ENCODE results near the gene ARHGEF40. TPM values are rescaled to one million over a fixed set of nuclear protein-coding genes. Genes with fewer than 3 reads are reported as not detected.

ARHGEF40 gene
- total and polyA plus RNA-seq, 2 donors (not counting 1 experiment from before 2014, with no cell fraction given): 1.0 to 1.7 TPM

DNA sequence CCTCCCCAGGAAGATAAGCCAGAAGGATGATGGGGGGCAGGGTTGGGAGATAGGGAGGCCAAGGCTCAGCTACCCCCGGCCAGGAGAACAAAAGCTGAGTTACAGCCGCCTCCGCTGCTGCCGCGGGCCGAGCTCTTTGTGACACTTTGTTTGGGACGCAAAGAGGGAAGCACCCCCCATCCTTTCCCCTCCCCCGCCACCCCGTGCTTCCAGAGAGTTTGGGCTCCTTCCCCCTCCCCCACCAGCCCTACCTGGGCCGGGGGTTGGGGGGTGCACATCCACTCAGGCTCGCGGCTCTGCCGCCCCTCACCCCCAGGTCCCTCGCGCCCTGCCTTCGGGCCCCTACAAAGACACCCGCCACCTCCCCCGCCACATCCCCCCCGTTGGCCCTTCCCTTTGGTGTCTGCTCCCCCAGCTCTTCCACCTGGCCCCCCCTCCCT, 27.6 kb downstream of the ARHGEF40 start:
- ChIA-PET POLR2A (interaction anchor here (0.6 to 1.8 kb wide), 3 partner anchors 10 to 109 kb away, joined by 3 to 10 read pairs (median 4); no protein-coding TSS in a partner anchor), CTCF (interaction anchor here (1.0 to 7.5 kb wide), 9 partner anchors 6 to 82 kb away, joined by 3 to 171 read pairs (median 6); partner anchors contain the start of genes ARHGEF40 and TMEM253)
- no peak for TF ChIP-seq CTCF (IDR thresholded peaks at IDR 0.05)
- TF ChIP-seq EZH2 (IDR thresholded peaks at IDR 0.05; ENCODE audit: borderline replicate concordance, insufficient read depth, low read depth, low read length, poor library complexity, severe bottlenecking): no peak
- Histone ChIP-seq H3K79me2 (ENCODE audit: control insufficient read depth, insufficient read depth, low read length) (no peaks in the 10 kb centered on the region), H4K20me1 (ENCODE audit: control insufficient read depth, insufficient read depth, low read length, poor library complexity, severe bottlenecking) (no peaks in the 10 kb centered on the region), H3K4me1 (ENCODE audit: control insufficient read depth in 2 of 2, insufficient read depth in 2 of 2, low read length in 2 of 2) (peaks cover 13 to 18% of the 10 kb centered on the region in 2 donors), H2AFZ (ENCODE audit: insufficient read depth, low read depth, low read length, poor library complexity, severe bottlenecking) (peak overlapping the region; percentile 53), H3K4me3 (ENCODE audit: control extremely low read depth in 1 of 5, extremely low read depth in 1 of 5, insufficient read depth in 1 of 5, low read depth in 2 of 5, low read length in 4 of 5) (peak overlapping the region in 3 of 5 experiments; percentile 23 to 36 (median 26)), H3K9me3 (ENCODE audit: control extremely low read depth in 1 of 3, control insufficient read depth in 2 of 3, insufficient read depth in 1 of 3, low read length in 2 of 3) (no peaks in the 10 kb centered on the region), H3K9ac (ENCODE audit: low read length) (no peak overlapping the region), H3K4me2 (replicated peaks; ENCODE audit: low read depth, low read length, poor library complexity, severe bottlenecking) (peak overlapping the region; percentile 68), H3K27me3 (replicated peaks in 1 of 4; ENCODE audit: control extremely low read depth in 1 of 4, control insufficient read depth in 3 of 4, insufficient read depth in 4 of 4, low read length in 3 of 4) (peaks cover 0 to 31% (median 18%) of the 10 kb centered on the region in 4 experiments), H3K27ac (ENCODE audit: low read length in 2 of 2) (no peak overlapping the region), H3K36me3 (replicated peaks in 1 of 2; ENCODE audit: control extremely low read depth in 1 of 2, control insufficient read depth in 1 of 2, extremely low read depth in 1 of 2, insufficient read depth in 2 of 2, low read length in 1 of 2) (no peaks in the 10 kb centered on the region)
- no peaks in the 10 kb centered on the region for H3K9me3 Mint-ChIP-seq (ENCODE audit: insufficient read depth)
- H3K27ac Mint-ChIP-seq: peak overlapping the region; percentile 59
- DNase-seq (peak; percentile 47), ATAC-seq (ENCODE audit: low read depth) (no peak)
- intact Hi-C loops (cut with micrococcal nuclease): no loop called here
- H3K27me3 Mint-ChIP-seq: peaks cover 26% of the 10 kb centered on the region
- peak overlapping the region; percentile 78 for H3K4me3 Mint-ChIP-seq
- peaks cover 12% of the 10 kb centered on the region for H3K4me1 Mint-ChIP-seq
- WGBS (ENCODE audit: insufficient coverage): no CpG with 5 or more reads among the region's 19 CpGs

Data from B cell (primary cell).